ENCODE data around the gene LAMA1.

LAMA1 gene

GRCh38 chr18:7065736-7066135 lies 51.9 kb downstream of the LAMA1 start:
- no peaks in the 10 kb centered on the region for H3K9me3 ChIP-seq
- H3K4me1 ChIP-seq (ENCODE audit: control insufficient read depth in 1 of 2, insufficient read depth in 1 of 2, low read depth in 1 of 2, low read length in 1 of 2), result no peaks in the 10 kb centered on the region
- H3K27ac ChIP-seq, result no peak overlapping the region
- H3K4me3 ChIP-seq (ENCODE audit: low read depth in 1 of 2, low read length in 1 of 2), result no peak overlapping the region
- no peaks in the 10 kb centered on the region for H3K27me3 ChIP-seq
- no peaks in the 10 kb centered on the region for H3K36me3 ChIP-seq
- no peak for TF ChIP-seq CTCF (IDR thresholded peaks at IDR 0.05)

GRCh38 chr18:7064346-7064745 lies 53.3 kb downstream of the LAMA1 start:
- Histone ChIP-seq H3K27me3 (no peaks in the 10 kb centered on the region), H3K4me1 (ENCODE audit: control insufficient read depth in 1 of 2, insufficient read depth in 1 of 2, low read depth in 1 of 2, low read length in 1 of 2) (no peaks in the 10 kb centered on the region), H3K27ac (no peak overlapping the region), H3K4me3 (ENCODE audit: low read depth in 1 of 2, low read length in 1 of 2) (no peak overlapping the region), H3K9me3 (no peaks in the 10 kb centered on the region), H3K36me3 (no peaks in the 10 kb centered on the region)
- no peak for TF ChIP-seq CTCF (IDR thresholded peaks at IDR 0.05)

- Histone ChIP-seq H3K4me3 (ENCODE audit: low read depth in 1 of 2, low read length in 1 of 2) (no peak overlapping the region), H3K4me1 (ENCODE audit: control insufficient read depth in 1 of 2, insufficient read depth in 1 of 2, low read depth in 1 of 2, low read length in 1 of 2) (no peaks in the 10 kb centered on the region), H3K27ac (no peak overlapping the region), H3K36me3 (no peaks in the 10 kb centered on the region), H3K9me3 (no peaks in the 10 kb centered on the region), H3K27me3 (no peaks in the 10 kb centered on the region)
- TF ChIP-seq CTCF (IDR thresholded peaks at IDR 0.05), result no peak
These were observed 54.8 kb downstream of the LAMA1 start for GRCh38 chr18:7062811-7063210.

GRCh38 chr18:7062236-7062635 lies 55.4 kb downstream of the LAMA1 start:
- H3K36me3 ChIP-seq, result no peaks in the 10 kb centered on the region
- H3K27ac ChIP-seq, result no peak overlapping the region
- H3K27me3 ChIP-seq, result no peaks in the 10 kb centered on the region
- no peaks in the 10 kb centered on the region for H3K4me1 ChIP-seq (ENCODE audit: control insufficient read depth in 1 of 2, insufficient read depth in 1 of 2, low read depth in 1 of 2, low read length in 1 of 2)
- no peak for TF ChIP-seq CTCF (IDR thresholded peaks at IDR 0.05)
- H3K9me3 ChIP-seq, result no peaks in the 10 kb centered on the region
- no peak overlapping the region for H3K4me3 ChIP-seq (ENCODE audit: low read depth in 1 of 2, low read length in 1 of 2)

- no peak for TF ChIP-seq CTCF (IDR thresholded peaks at IDR 0.05)
- H3K9me3 ChIP-seq, result no peaks in the 10 kb centered on the region
- no peaks in the 10 kb centered on the region for H3K4me1 ChIP-seq (ENCODE audit: control insufficient read depth in 1 of 2, insufficient read depth in 1 of 2, low read depth in 1 of 2, low read length in 1 of 2)
- H3K27ac ChIP-seq, result no peak overlapping the region
- no peak overlapping the region for H3K4me3 ChIP-seq (ENCODE audit: low read depth in 1 of 2, low read length in 1 of 2)
- H3K27me3 ChIP-seq, result no peaks in the 10 kb centered on the region
- H3K36me3 ChIP-seq, result no peaks in the 10 kb centered on the region
These were observed 58.3 kb downstream of the LAMA1 start for GRCh38 chr18:7059276-7059675.

GRCh38 chr18:7056026-7056425 lies 61.6 kb downstream of the LAMA1 start:
- H3K36me3 ChIP-seq, result no peaks in the 10 kb centered on the region
- no peak for TF ChIP-seq CTCF (IDR thresholded peaks at IDR 0.05)
- no peaks in the 10 kb centered on the region for H3K9me3 ChIP-seq
- H3K4me3 ChIP-seq (ENCODE audit: low read depth in 1 of 2, low read length in 1 of 2), result no peak overlapping the region
- no peaks in the 10 kb centered on the region for H3K27me3 ChIP-seq
- H3K27ac ChIP-seq, result no peak overlapping the region
- no peaks in the 10 kb centered on the region for H3K4me1 ChIP-seq (ENCODE audit: control insufficient read depth in 1 of 2, insufficient read depth in 1 of 2, low read depth in 1 of 2, low read length in 1 of 2)
